Neural cell (in vitro differentiated cells): Measurements from ENCODE around the gene CDYL. TPM values are rescaled to one million over a fixed set of nuclear protein-coding genes. Genes with fewer than 3 reads are reported as not detected.
"Not testable (repeated sequence)": the region's sequence is repeated elsewhere in the genome, so short reads cannot be mapped to it uniquely, and the experiment has no call there.

Experiments
- H2AFZ ChIP-seq: fragments of 200-600, 300-800 bp; sonication (generic), shearing (Covaris generic); 2 replicates; pipeline ENCODE4 v1.6.0; 2014; ENCODE audit warnings: low read depth, mild to moderate bottlenecking, antibody characterized with exemption, low read length, moderate library complexity
- H3F3A ChIP-seq: fragments of 200-600 bp; shearing (Covaris generic); 2 replicates; pipeline ENCODE4 v1.6.1; 2016; ENCODE audit warnings: mild to moderate bottlenecking, moderate library complexity, mixed read lengths, antibody characterized with exemption, low read length; ENCODE audit not compliant: insufficient read depth, poor library complexity, severe bottlenecking
- H3K27ac ChIP-seq: fragments of 200-600, 300-800 bp; sonication (generic), shearing (Covaris generic); 2 replicates; pipeline ENCODE4 v1.5.1; 2014; ENCODE audit warnings: mild to moderate bottlenecking, low read length, moderate library complexity
- H3K27me3 ChIP-seq: fragments of 300-800, 200-600 bp; sonication (generic), shearing (Covaris generic); 2 replicates; pipeline ENCODE4 v1.6.0; 2014; ENCODE audit warnings: mild to moderate bottlenecking, low read depth, low read length, moderate library complexity; ENCODE audit not compliant: insufficient read depth
- H3K36me3 ChIP-seq: fragments of 300-800, 200-600 bp; sonication (generic), shearing (Covaris generic); 2 replicates; pipeline ENCODE4 v1.5.1; 2014; ENCODE audit warnings: mild to moderate bottlenecking, antibody characterized with exemption, low read length, moderate library complexity; ENCODE audit not compliant: insufficient read depth
- H3K4me2 ChIP-seq: fragments of 300-800, 200-600 bp; sonication (generic), shearing (Covaris generic); 2 replicates; pipeline ENCODE4 v1.6.0; 2014; ENCODE audit warnings: mild to moderate bottlenecking, low read length
- H3K4me3 ChIP-seq: fragments of 300-800, 200-600 bp; sonication (generic), shearing (Covaris generic); 2 replicates; pipeline ENCODE4 v1.5.1; 2014; ENCODE audit warnings: mild to moderate bottlenecking, low read length, moderate library complexity
- H3K79me2 ChIP-seq: fragments of 200-600 bp; shearing (Covaris generic); replicated peaks from 2 replicates; pipeline ENCODE4 v1.6.0; 2014; ENCODE audit warnings: mild to moderate bottlenecking, low read length, moderate library complexity; ENCODE audit not compliant: insufficient read depth
- H3K9ac ChIP-seq: fragments of 300-800, 200-600 bp; sonication (generic), shearing (Covaris generic); 2 replicates; pipeline ENCODE4 v1.6.1; 2016; ENCODE audit warnings: mild to moderate bottlenecking, low read length, mixed read lengths
- H3K9me2 ChIP-seq: fragments of 200-600 bp; shearing (Covaris generic); 2 replicates; pipeline ENCODE4 v1.6.1; 2016; ENCODE audit warnings: mild to moderate bottlenecking, low read length, mixed read lengths; ENCODE audit not compliant: insufficient read depth
- H3K9me3 ChIP-seq: fragments of 200-600, 300-800 bp; sonication (generic), shearing (Covaris generic); 2 replicates; pipeline ENCODE4 v1.6.1; 2016; ENCODE audit warnings: mild to moderate bottlenecking, mixed run types, low read length, moderate library complexity, mixed read lengths
- H4K20me1 ChIP-seq: fragments of 200-600 bp; shearing (Covaris generic); 2 replicates; pipeline ENCODE4 v1.6.1; 2016; ENCODE audit warnings: mild to moderate bottlenecking, mixed run types; ENCODE audit not compliant: insufficient read depth
- EP300 ChIP-seq: fragments of 450-650 bp; conservative IDR thresholded peaks from 2 replicates; pipeline ENCODE4 v1.6.1; 2014; ENCODE audit warnings: antibody characterized with exemption, mild to moderate bottlenecking, moderate library complexity; ENCODE audit not compliant: poor library complexity, severe bottlenecking
- EZH2 ChIP-seq: fragments of 200-600, 300-800 bp; shearing (Covaris generic), sonication (generic); IDR thresholded peaks from 2 replicates; pipeline ENCODE4 v1.6.1; 2014; ENCODE audit warnings: antibody characterized with exemption, low read length, borderline replicate concordance, mild to moderate bottlenecking; ENCODE audit not compliant: insufficient read depth, poor library complexity, severe bottlenecking
- MXI1 ChIP-seq: fragments of 450-650 bp; conservative IDR thresholded peaks from 2 replicates; pipeline ENCODE4 v1.6.1; 2014; ENCODE audit warnings: antibody characterized with exemption, mild to moderate bottlenecking; ENCODE audit not compliant: poor library complexity, severe bottlenecking
- POLR2AphosphoS5 ChIP-seq: IDR thresholded peaks from 2 replicates; pipeline ENCODE4 v1.6.1; 2012
- RAD21 ChIP-seq: fragments of 450-650 bp; conservative IDR thresholded peaks from 2 replicates; pipeline ENCODE4 v1.6.1; 2014; ENCODE audit warnings: antibody characterized with exemption, mild to moderate bottlenecking, moderate library complexity
- SMC3 ChIP-seq: fragments of 450-650 bp; conservative IDR thresholded peaks from 2 replicates; pipeline ENCODE4 v1.6.1; 2014; ENCODE audit warnings: antibody characterized with exemption, mild to moderate bottlenecking, moderate library complexity; ENCODE audit not compliant: poor library complexity
- TAF1 ChIP-seq: IDR thresholded peaks from 2 replicates; pipeline ENCODE4 v1.6.1; 2012; ENCODE audit warnings: low read depth
- polyA plus RNA-seq: library from polyadenylated mRNA; depleted of rRNA; stranded (reverse); fragments of >200 nt; gene quantifications from 2 replicates; pipeline ENCODE4 v1.2.3, GENCODE V29; 2014
- TF ChIP-seq, protein P1 (sequence below): IDR thresholded peaks from 2 replicates; pipeline ENCODE4 v1.6.1; 2012; ENCODE audit warnings: borderline replicate concordance
- TF ChIP-seq, protein P2 (sequence below): fragments of 450-650 bp; IDR thresholded peaks from 2 replicates; pipeline ENCODE4 v1.5.1; 2014; ENCODE audit warnings: antibody characterized with exemption, mild to moderate bottlenecking, moderate library complexity; ENCODE audit not compliant: poor library complexity, severe bottlenecking

The CDYL gene
- polyA plus RNA-seq, 1 donor from 2014 or later: 5.2 TPM

DNA sequence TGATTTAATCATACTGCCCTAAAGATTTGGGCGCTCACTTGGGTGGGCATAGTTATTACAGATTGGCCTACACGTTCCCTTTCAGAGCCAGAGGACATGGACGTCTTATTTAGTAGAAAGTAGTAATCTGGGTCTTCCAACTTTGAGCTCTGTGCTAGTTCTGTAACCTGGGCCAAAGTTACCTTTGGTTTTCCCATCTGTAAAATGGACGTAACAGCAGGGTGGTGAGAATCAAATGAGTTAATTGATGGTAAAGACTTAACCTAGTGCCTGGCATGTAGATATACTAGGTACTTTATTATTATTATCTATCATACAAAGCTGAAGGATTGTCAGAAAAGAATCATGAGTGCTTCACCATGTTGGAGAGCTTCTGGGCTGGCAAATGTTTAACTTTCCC, 74.8 kb downstream of the CDYL start:
- Histone ChIP-seq H3K27ac (no peak overlapping the region), H3K9me2 (no peaks in the 10 kb centered on the region), H3F3A (no peaks in the 10 kb centered on the region), H3K9me3 (no peaks in the 10 kb centered on the region), H3K4me2 (no peak overlapping the region), H3K36me3 (no peaks in the 10 kb centered on the region), H3K27me3 (no peaks in the 10 kb centered on the region), H4K20me1 (no peaks in the 10 kb centered on the region), H3K79me2 (no peaks in the 10 kb centered on the region), H2AFZ (no peak overlapping the region), H3K4me3 (no peak overlapping the region), H3K9ac (no peak overlapping the region)
- TF ChIP-seq, protein P1, sequence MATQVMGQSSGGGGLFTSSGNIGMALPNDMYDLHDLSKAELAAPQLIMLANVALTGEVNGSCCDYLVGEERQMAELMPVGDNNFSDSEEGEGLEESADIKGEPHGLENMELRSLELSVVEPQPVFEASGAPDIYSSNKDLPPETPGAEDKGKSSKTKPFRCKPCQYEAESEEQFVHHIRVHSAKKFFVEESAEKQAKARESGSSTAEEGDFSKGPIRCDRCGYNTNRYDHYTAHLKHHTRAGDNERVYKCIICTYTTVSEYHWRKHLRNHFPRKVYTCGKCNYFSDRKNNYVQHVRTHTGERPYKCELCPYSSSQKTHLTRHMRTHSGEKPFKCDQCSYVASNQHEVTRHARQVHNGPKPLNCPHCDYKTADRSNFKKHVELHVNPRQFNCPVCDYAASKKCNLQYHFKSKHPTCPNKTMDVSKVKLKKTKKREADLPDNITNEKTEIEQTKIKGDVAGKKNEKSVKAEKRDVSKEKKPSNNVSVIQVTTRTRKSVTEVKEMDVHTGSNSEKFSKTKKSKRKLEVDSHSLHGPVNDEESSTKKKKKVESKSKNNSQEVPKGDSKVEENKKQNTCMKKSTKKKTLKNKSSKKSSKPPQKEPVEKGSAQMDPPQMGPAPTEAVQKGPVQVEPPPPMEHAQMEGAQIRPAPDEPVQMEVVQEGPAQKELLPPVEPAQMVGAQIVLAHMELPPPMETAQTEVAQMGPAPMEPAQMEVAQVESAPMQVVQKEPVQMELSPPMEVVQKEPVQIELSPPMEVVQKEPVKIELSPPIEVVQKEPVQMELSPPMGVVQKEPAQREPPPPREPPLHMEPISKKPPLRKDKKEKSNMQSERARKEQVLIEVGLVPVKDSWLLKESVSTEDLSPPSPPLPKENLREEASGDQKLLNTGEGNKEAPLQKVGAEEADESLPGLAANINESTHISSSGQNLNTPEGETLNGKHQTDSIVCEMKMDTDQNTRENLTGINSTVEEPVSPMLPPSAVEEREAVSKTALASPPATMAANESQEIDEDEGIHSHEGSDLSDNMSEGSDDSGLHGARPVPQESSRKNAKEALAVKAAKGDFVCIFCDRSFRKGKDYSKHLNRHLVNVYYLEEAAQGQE: no peak
- TF ChIP-seq, protein P2, sequence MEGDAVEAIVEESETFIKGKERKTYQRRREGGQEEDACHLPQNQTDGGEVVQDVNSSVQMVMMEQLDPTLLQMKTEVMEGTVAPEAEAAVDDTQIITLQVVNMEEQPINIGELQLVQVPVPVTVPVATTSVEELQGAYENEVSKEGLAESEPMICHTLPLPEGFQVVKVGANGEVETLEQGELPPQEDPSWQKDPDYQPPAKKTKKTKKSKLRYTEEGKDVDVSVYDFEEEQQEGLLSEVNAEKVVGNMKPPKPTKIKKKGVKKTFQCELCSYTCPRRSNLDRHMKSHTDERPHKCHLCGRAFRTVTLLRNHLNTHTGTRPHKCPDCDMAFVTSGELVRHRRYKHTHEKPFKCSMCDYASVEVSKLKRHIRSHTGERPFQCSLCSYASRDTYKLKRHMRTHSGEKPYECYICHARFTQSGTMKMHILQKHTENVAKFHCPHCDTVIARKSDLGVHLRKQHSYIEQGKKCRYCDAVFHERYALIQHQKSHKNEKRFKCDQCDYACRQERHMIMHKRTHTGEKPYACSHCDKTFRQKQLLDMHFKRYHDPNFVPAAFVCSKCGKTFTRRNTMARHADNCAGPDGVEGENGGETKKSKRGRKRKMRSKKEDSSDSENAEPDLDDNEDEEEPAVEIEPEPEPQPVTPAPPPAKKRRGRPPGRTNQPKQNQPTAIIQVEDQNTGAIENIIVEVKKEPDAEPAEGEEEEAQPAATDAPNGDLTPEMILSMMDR: no peak
- no peak for TF ChIP-seq EP300
- TF ChIP-seq POLR2AphosphoS5: no peak
- TF ChIP-seq TAF1: no peak
- no peak for TF ChIP-seq MXI1
- no peak for TF ChIP-seq SMC3
- TF ChIP-seq RAD21: no peak
- TF ChIP-seq EZH2: no peak

DNA sequence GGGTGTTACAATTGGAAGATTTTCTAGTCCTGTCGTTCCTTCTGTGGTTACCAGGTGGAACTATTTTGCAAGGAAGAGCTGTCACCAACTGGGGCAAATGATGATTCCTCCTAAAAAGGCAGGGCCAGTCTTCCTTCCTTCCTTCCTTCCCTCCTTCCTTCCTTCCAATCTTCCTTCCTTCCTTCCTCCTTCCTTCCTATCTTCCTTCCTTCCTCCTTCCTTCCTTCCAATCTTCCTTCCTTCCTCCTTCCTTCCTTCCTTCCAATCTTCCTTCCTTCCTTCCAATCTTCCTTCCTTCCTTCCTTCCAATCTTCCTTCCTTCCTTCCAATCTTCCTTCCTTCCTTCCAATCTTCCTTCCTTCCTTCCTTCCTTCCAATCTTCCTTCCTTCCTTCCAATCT, 76.0 kb downstream of the CDYL start:
- H3K4me2 ChIP-seq, H3K4me3 ChIP-seq, H3K27me3 ChIP-seq, H3K9ac ChIP-seq, H3K27ac ChIP-seq, H3K79me2 ChIP-seq, H3K9me2 ChIP-seq, H2AFZ ChIP-seq, H3F3A ChIP-seq, H3K36me3 ChIP-seq, H3K9me3 ChIP-seq, H4K20me1 ChIP-seq: not testable (repeated sequence)

DNA sequence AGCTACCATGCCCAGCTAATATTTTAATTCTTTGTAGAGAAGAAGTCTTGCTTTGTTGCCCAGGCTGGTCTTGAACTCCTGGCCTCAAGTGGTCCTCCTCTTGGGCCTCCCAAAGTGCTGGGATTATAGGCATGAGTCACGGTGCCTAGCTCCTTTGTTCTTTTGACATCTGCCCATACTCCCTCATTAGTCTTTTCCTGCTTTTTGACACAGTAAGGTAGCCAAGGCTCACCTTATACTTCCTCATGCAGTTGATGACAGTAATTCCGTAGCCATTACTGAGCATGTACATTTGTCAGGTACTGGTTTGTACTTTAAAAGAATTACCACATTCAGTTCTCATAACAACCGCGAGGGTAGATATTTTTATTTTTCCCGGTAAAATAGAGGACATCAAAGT, 76.7 kb downstream of the CDYL start:
- Histone ChIP-seq H3K9me3 (no peaks in the 10 kb centered on the region), H3K27ac (no peak overlapping the region), H3K27me3 (no peaks in the 10 kb centered on the region), H3K4me2 (no peak overlapping the region), H3K9ac (no peak overlapping the region), H3K79me2 (peaks cover 2% of the 10 kb centered on the region), H2AFZ (no peak overlapping the region), H3F3A (no peaks in the 10 kb centered on the region), H3K4me3 (no peak overlapping the region), H4K20me1 (no peaks in the 10 kb centered on the region), H3K36me3 (no peaks in the 10 kb centered on the region), H3K9me2 (no peaks in the 10 kb centered on the region)
- TF ChIP-seq EZH2 (no peak), POLR2AphosphoS5 (no peak), MXI1 (no peak), RAD21 (no peak), SMC3 (no peak), TAF1 (no peak), EP300 (no peak)
- TF ChIP-seq, protein P1: no peak
- TF ChIP-seq, protein P2: no peak
